GM12865 (cell line): ENCODE measurements around the gene C1orf167.
A peak's percentile ranks its signal among the peaks of the same experiment; 100 is the strongest.

Source experiments
- DNase-seq: peaks from one replicate; pipeline ENCODE4 v3.0.0; 2010; ENCODE audit warnings: low read depth
- H3K4me3 ChIP-seq: 2 replicates; pipeline ENCODE4 v1.5.1; 2011; ENCODE audit warnings: mild to moderate bottlenecking, low read depth, low read length, control low read depth
- TF ChIP-seq, protein P1 (sequence below): IDR thresholded peaks from 2 replicates; pipeline ENCODE4 v1.5.1; 2011; ENCODE audit warnings: low read length, control low read depth, low read depth, inconsistent platforms; ENCODE audit not compliant: insufficient read depth; ENCODE audit errors: missing control alignments

The C1orf167 gene

DNA sequence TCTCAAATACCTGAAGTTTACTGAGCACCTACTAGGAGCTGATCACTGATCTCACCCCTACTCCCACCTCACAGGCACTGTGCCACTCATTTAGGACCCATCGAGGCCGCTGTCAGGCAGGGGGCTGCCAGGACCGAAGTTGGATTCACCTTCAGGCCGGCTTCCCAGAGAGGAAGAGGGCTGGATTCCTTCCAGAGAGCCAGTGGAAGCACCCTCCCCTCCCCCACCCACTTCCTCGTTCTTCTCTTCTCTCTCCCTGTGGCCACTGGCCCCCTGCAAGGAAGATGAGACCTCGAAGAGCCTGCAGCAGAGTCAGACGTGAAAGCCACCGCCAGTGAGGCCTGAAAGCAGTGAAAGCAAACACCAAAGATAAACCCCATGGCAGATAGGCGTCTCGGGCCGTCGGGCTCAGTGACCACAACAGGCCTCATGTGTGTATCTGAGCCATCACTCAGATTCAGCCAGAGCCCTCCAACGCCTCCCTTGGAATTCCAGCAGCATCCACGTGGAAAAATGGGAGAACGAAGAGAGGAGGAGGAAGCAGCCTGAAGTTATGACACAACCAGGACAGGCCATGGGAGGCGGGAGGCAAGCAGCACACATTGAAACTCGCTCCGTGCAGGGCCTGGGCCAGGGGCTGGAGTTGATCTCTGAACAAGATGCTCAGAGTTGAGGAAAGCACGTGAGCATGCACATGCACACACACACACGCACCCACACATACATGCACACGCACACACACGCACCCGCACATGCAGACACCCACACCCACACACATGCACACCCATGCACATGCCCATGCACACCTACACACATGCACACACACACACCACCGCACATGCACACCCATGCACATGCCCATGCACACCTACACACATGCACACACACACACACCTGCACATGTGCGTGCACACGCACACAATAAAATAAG, 32.2 kb upstream of the C1orf167 start:
- H3K4me3 ChIP-seq: no peak overlapping the region
- TF ChIP-seq, protein P1, sequence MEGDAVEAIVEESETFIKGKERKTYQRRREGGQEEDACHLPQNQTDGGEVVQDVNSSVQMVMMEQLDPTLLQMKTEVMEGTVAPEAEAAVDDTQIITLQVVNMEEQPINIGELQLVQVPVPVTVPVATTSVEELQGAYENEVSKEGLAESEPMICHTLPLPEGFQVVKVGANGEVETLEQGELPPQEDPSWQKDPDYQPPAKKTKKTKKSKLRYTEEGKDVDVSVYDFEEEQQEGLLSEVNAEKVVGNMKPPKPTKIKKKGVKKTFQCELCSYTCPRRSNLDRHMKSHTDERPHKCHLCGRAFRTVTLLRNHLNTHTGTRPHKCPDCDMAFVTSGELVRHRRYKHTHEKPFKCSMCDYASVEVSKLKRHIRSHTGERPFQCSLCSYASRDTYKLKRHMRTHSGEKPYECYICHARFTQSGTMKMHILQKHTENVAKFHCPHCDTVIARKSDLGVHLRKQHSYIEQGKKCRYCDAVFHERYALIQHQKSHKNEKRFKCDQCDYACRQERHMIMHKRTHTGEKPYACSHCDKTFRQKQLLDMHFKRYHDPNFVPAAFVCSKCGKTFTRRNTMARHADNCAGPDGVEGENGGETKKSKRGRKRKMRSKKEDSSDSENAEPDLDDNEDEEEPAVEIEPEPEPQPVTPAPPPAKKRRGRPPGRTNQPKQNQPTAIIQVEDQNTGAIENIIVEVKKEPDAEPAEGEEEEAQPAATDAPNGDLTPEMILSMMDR: no peak
- DNase-seq: no peak

DNA sequence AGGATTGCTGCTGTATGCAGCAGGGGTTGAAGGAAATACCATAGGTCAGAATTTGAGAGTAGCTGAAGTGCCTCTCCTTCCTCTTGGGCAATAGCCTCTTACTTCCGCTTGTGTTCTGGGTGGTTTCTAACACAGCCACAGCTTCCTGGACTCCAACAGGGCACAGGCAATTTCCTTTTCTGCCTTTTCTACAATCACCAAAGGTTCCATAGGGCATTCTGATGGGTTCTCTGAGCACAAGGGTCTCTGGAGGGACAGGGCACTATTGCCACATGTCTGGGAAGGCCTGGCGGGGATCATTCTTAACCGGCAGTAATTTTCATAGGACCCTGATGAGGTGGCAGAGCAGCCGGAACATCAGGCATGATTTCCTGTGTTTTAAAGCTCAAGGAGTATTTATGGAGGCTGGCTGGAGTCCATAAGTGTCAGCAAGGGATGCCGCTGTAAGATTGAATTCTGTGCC, 31.5 kb upstream of the C1orf167 start:
- DNase-seq: peak; percentile 63
- TF ChIP-seq, protein P1: no peak
- H3K4me3 ChIP-seq: no peak overlapping the region

DNA sequence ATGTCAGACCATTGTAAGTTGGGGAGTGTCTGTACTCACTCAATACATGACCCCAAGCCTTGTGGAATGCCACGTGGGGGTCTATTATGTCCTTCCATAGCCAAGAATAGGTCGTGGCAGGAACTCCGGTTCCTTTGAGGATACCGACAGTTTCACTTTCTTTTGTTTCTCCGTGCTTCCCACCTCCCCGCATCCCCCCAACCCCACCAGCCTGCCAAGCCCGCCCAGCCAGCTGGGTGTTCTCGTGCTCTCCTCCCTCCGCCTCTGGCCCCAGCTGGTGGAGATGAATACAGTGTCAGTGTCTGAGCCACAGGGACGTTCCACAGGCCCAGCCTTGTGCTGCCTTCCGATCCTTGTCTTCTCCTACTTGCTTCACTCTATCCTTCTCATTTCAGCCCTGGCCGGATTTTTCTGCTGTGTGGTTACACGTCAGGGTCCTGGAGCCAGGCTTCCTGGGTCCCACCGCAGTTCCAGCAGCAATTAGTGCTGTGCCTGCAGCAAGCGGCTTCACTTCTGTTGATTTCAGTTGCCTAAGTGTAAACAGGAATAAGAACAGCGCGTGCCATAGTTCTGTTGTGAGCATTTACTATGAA, 30.2 kb upstream of the C1orf167 start:
- TF ChIP-seq, protein P1: no peak
- H3K4me3 ChIP-seq: no peak overlapping the region
- DNase-seq: no peak

DNA sequence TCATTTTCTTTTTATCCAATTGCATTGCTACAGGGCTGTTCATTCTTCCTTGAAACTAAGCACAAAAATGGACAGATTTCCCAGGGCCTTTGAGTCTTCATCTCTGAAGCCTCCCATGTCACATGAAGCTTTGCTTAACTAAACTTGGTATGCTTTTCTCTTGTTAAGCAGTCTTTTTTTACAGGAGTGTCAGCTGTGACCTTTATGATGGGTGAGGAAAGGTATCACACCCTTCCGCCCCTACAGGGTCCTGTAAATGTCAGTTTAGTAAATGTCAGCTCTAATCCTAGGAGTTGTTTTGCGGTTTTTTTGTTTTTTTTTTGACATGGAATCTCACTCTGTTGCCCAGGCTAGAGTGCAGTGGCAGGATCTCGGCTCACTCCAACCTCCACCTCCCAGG, 28.7 kb upstream of the C1orf167 start:
- no peak for DNase-seq
- H3K4me3 ChIP-seq: no peak overlapping the region
- TF ChIP-seq, protein P1: no peak

DNA sequence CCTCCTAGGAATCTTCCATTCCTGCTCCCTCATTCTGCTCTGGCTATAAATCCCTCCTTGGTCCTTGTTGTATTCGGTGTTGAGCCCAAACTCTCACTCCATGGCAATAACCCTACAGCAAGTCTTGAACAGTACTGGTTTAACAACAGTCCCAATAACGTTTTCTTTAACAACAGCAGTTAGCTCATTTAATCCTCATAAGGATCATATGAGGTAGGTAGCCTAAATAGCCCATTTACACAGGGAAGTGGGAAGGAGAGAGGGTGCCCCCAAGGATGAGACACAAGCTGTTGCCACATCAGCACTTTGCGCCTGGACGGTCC, 26.5 kb upstream of the C1orf167 start:
- no peak overlapping the region for H3K4me3 ChIP-seq
- DNase-seq: no peak
- TF ChIP-seq, protein P1: no peak

DNA sequence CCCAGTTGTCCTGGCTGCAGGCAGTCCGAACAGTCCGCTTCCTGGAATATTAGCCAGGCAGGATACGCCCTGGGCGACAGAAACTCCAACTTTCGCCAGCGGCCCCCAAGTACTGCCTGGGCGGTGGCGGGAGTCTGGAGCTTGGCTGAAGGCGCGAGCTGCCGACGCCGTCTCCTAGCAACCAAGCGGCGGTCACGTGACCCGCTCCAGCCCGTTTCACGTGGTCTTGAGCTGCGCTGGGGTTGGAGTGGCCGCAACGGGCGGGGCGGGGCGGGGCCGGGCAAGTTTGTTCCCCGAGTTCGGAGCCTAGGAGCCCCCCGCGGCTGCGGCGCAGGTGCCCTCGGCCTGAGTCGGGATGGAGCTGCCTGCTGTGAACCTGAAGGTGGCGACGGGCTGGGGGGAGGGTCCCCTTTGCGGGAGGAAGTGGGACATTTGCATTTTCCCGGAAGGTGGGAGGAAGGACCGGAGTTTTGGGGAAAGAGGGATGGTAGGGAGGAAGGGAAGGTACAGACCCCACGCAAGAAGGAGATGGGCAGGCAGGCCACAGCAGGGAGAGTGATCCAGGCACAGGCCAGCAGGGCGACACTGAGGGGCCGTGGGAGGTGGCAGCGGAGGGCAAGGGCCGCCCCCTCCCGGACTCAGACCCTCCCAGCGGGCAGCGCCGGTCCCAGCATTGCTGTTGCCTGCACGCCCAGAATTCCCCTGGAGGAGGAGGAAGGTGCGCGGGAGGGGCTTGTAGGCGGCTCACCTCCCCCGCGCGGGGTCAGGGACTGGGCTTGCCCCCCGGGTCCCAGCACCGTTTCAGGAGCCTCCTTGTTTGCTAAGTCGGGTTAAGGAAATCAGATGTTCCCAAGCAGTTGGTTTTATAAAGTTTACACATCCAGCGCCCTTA, 25.9 kb upstream of the C1orf167 start, which contains the start of gene AGTRAP:
Gene AGTRAP (plus strand): TSS at position 283 of the 892 bp plus-strand sequence. CDS start 73 bp downstream, at position 356.
- DNase-seq: peak; percentile 95
- peak within 1 kb of the TSS; percentile 82 for H3K4me3 ChIP-seq
- TF ChIP-seq, protein P1: no peak
